ENCODE data around the gene TMEM182.

DNA sequence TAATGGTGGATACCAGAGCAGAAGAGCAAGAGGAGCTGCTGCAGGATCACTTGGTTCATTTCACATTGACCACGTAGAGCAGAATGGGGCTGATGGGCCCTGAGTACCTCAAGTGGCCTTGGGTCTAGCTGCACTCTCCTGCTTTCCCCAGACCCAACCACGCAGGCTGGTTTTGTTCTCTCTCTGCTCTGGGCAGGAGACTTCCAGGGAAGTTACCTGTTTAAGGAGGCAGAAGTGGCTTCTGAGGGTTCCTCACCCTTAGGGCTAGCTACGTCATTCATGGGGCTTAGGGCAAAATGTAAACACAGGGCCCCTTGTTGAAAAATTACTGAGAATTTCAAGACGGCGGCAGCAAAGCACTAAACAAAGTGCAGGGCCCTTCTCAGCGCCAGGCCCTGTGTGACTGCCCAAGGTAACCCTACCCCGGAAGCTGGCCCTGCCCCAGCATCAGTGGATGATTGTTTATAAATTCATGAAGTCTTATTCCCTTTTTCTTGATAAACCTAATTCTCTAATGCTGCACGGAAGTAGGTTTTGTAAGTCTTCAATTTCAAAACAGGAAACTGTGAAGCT lies 75.9 kb downstream of the TMEM182 start:
- TF ChIP-seq CHD2 (IDR thresholded peaks at IDR 0.05; ENCODE audit: low read depth, low read length) (no peak), HNRNPK (IDR thresholded peaks at IDR 0.05; ENCODE audit: low read depth, low read length, poor library complexity, severe bottlenecking) (no peak), CAMTA2 (CRISPR knock-in tag; conservative IDR thresholded peaks at IDR 0.05) (no peak), BRF1 (IDR thresholded peaks at IDR 0.05; ENCODE audit: borderline replicate concordance, extremely low read depth, insufficient read length) (no peak), RAD51 (IDR thresholded peaks at IDR 0.05; ENCODE audit: borderline replicate concordance, low read depth) (no peak), POLR2AphosphoS5 (IDR thresholded peaks at IDR 0.05; ENCODE audit: control insufficient read depth, insufficient read depth, low read depth, low read length) (no peak)
- TF ChIP-seq, protein P1, sequence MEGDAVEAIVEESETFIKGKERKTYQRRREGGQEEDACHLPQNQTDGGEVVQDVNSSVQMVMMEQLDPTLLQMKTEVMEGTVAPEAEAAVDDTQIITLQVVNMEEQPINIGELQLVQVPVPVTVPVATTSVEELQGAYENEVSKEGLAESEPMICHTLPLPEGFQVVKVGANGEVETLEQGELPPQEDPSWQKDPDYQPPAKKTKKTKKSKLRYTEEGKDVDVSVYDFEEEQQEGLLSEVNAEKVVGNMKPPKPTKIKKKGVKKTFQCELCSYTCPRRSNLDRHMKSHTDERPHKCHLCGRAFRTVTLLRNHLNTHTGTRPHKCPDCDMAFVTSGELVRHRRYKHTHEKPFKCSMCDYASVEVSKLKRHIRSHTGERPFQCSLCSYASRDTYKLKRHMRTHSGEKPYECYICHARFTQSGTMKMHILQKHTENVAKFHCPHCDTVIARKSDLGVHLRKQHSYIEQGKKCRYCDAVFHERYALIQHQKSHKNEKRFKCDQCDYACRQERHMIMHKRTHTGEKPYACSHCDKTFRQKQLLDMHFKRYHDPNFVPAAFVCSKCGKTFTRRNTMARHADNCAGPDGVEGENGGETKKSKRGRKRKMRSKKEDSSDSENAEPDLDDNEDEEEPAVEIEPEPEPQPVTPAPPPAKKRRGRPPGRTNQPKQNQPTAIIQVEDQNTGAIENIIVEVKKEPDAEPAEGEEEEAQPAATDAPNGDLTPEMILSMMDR (IDR thresholded peaks at IDR 0.05 in 2 of 3, conservative IDR thresholded peaks at IDR 0.05 in 1 of 3; ENCODE audit: insufficient read depth in 2 of 3, low read depth in 1 of 3, low read length in 3 of 3), result no peak
- TF ChIP-seq, protein P2, sequence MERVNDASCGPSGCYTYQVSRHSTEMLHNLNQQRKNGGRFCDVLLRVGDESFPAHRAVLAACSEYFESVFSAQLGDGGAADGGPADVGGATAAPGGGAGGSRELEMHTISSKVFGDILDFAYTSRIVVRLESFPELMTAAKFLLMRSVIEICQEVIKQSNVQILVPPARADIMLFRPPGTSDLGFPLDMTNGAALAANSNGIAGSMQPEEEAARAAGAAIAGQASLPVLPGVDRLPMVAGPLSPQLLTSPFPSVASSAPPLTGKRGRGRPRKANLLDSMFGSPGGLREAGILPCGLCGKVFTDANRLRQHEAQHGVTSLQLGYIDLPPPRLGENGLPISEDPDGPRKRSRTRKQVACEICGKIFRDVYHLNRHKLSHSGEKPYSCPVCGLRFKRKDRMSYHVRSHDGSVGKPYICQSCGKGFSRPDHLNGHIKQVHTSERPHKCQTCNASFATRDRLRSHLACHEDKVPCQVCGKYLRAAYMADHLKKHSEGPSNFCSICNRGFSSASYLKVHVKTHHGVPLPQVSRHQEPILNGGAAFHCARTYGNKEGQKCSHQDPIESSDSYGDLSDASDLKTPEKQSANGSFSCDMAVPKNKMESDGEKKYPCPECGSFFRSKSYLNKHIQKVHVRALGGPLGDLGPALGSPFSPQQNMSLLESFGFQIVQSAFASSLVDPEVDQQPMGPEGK (CRISPR knock-in tag; IDR thresholded peaks at IDR 0.05; ENCODE audit: borderline replicate concordance), result no peak
- TF ChIP-seq, protein P3, sequence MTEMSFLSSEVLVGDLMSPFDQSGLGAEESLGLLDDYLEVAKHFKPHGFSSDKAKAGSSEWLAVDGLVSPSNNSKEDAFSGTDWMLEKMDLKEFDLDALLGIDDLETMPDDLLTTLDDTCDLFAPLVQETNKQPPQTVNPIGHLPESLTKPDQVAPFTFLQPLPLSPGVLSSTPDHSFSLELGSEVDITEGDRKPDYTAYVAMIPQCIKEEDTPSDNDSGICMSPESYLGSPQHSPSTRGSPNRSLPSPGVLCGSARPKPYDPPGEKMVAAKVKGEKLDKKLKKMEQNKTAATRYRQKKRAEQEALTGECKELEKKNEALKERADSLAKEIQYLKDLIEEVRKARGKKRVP (CRISPR knock-in tag; IDR thresholded peaks at IDR 0.05), result no peak

All from K562 (cell line).